Natural killer cell (primary cell): ENCODE results near the gene DGKB. TPM values are rescaled to one million over a fixed set of nuclear protein-coding genes. Genes with fewer than 3 reads are reported as not detected.

Source experiments
- ATAC-seq, 3 donors: fragments of 150-1000 bp in 2 of 3; fragments of 200-7000 bp in 1 of 3; cut with Tn5 transposase; 1 replicate in 1 of 3; 2 replicates in 2 of 3; pipeline ENCODE4 v1.10.0; 2021; ENCODE audit warnings: mild to moderate bottlenecking in 2 of 3, moderate library complexity in 2 of 3
- DNase-seq, 2 donors: peaks; one replicate each; pipeline versions ENCODE4 v3.0.0 to v3.0.0-alpha.2; 2013 to 2021; ENCODE audit warnings: mixed read lengths in 1 of 2
- H3K27ac ChIP-seq: one replicate; pipeline ENCODE4 v1.5.1; 2013; ENCODE audit warnings: mild to moderate bottlenecking, low read length
- H3K27me3 ChIP-seq: one replicate; pipeline ENCODE4 v1.6.1; 2013; ENCODE audit warnings: low read length; ENCODE audit not compliant: control insufficient read depth, insufficient read depth
- H3K36me3 ChIP-seq: one replicate; pipeline ENCODE4 v1.6.1; 2013; ENCODE audit warnings: low read length; ENCODE audit not compliant: control insufficient read depth, insufficient read depth
- H3K4me1 ChIP-seq: one replicate; pipeline ENCODE4 v1.6.1; 2013; ENCODE audit warnings: low read length; ENCODE audit not compliant: control insufficient read depth, insufficient read depth
- H3K4me3 ChIP-seq: one replicate; pipeline ENCODE4 v1.5.1; 2013; ENCODE audit warnings: low read length
- H3K9me3 ChIP-seq: one replicate; pipeline ENCODE4 v1.6.1; 2013; ENCODE audit warnings: low read length; ENCODE audit not compliant: control insufficient read depth, insufficient read depth
- H3K27ac Mint-ChIP-seq, 2 donors: one replicate each; pipeline ENCODE4 v1.8.0; 2022; ENCODE audit warnings: mild to moderate bottlenecking in 2 of 2, mixed read lengths in 2 of 2, moderate library complexity in 1 of 2
- H3K27me3 Mint-ChIP-seq, 2 donors: one replicate each; pipeline ENCODE4 v1.8.0; 2022; ENCODE audit warnings: low read depth in 2 of 2, mixed read lengths in 2 of 2
- H3K36me3 Mint-ChIP-seq: one replicate; pipeline ENCODE4 v1.8.0; 2022; ENCODE audit warnings: mixed read lengths
- H3K4me1 Mint-ChIP-seq, 2 donors: one replicate each; pipeline ENCODE4 v1.8.0; 2022; ENCODE audit warnings: mixed read lengths in 2 of 2
- H3K4me3 Mint-ChIP-seq: one replicate; pipeline ENCODE4 v1.8.0; 2022; ENCODE audit warnings: mild to moderate bottlenecking, moderate library complexity, mixed read lengths
- H3K9me3 Mint-ChIP-seq, 2 donors: one replicate each; pipeline ENCODE4 v1.8.0; 2022; ENCODE audit warnings: mixed read lengths in 2 of 2
- WGBS: methylation state at CpG from one replicate; pipeline ENCODE4 v1.1.7; 2013; ENCODE audit warnings: missing lambda C conversion rate; ENCODE audit not compliant: insufficient coverage; 5-methylcytosine and 5-hydroxymethylcytosine counted together
- intact Hi-C: fragments of 100-400 bp; cut with micrococcal nuclease; formaldehyde crosslinking; loops from one replicate; pipeline ENCODE4 v1.14.2; 2022
- total RNA-seq, 4 donors: library from RNA; stranded (reverse); fragments of 120-200 nt in 1 of 4; gene quantifications; one replicate each; pipeline versions ENCODE4 v1.2.3 to v1.2.4, GENCODE V29; 2013 to 2022
- TF ChIP-seq, protein P1 (sequence below): fragments of 200-600 bp; IDR thresholded peaks from one replicate; pipeline ENCODE4 v1.8.0; 2022; ENCODE audit warnings: antibody characterized with exemption

The DGKB gene
- total RNA-seq, 3 donors from 2014 or later (not counting 1 experiment from before 2014, with no cell fraction given): not detected

DNA sequence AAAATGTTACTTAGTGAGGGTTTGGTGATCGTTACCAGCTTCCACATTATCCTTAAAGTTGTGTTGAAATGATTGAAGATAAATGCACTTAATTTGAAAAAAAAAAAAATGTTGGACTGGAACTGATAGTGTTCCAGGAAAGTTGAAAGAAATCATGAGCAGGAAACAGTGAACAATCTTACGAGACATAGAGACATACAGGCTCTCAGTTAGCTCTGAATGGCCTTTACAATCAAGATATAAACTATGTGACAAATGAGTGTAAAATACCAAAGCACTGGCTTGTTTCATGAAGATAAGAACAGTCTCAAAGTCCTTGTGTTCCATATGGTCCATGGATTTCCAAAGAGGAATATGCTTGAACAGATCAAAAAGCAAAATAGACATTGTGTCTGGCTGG, 483.0 kb downstream of the DGKB start:
- intact Hi-C loops: no loop called here
- DNase-seq (no peak), ATAC-seq (no peak)
- no peak overlapping the region for H3K4me3 Mint-ChIP-seq
- H3K9me3 ChIP-seq: no peaks in the 10 kb centered on the region
- no peaks in the 10 kb centered on the region for H3K4me1 Mint-ChIP-seq
- no peaks in the 10 kb centered on the region for H3K36me3 ChIP-seq
- H3K36me3 Mint-ChIP-seq: no peaks in the 10 kb centered on the region
- no peaks in the 10 kb centered on the region for H3K27me3 Mint-ChIP-seq
- no peaks in the 10 kb centered on the region for H3K27me3 ChIP-seq
- peaks cover 9 to 11% of the 10 kb centered on the region in 2 donors for H3K9me3 Mint-ChIP-seq
- TF ChIP-seq, protein P1, sequence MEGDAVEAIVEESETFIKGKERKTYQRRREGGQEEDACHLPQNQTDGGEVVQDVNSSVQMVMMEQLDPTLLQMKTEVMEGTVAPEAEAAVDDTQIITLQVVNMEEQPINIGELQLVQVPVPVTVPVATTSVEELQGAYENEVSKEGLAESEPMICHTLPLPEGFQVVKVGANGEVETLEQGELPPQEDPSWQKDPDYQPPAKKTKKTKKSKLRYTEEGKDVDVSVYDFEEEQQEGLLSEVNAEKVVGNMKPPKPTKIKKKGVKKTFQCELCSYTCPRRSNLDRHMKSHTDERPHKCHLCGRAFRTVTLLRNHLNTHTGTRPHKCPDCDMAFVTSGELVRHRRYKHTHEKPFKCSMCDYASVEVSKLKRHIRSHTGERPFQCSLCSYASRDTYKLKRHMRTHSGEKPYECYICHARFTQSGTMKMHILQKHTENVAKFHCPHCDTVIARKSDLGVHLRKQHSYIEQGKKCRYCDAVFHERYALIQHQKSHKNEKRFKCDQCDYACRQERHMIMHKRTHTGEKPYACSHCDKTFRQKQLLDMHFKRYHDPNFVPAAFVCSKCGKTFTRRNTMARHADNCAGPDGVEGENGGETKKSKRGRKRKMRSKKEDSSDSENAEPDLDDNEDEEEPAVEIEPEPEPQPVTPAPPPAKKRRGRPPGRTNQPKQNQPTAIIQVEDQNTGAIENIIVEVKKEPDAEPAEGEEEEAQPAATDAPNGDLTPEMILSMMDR: no peak
- H3K27ac ChIP-seq: no peak overlapping the region
- H3K4me1 ChIP-seq: no peaks in the 10 kb centered on the region
- no peak overlapping the region for H3K27ac Mint-ChIP-seq
- 75% methylated on average over 2 of the region's 2 CpGs for WGBS
- no peak overlapping the region for H3K4me3 ChIP-seq

DNA sequence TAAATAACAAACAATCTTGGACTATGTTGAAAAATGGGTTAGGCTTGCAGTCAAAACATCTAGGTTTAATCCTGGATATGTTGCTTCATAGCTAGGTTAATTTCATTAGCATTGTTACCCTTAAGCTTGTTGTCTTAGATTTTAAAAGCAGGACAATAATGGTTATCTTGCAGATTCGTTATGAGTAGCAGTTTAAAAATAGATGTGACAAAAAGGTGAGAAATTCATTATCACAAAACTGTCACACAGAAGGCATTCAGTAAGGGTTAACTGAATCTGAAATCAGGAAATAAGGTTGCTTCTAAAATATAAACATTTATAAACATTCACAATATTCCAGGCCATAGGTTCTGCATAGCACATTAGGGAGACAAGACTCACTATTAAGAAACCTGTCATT, 483.9 kb downstream of the DGKB start:
- no peaks in the 10 kb centered on the region for H3K27me3 ChIP-seq
- Mint-ChIP-seq H3K27me3 (no peaks in the 10 kb centered on the region), H3K4me3 (no peak overlapping the region), H3K9me3 (peaks cover 4 to 5% of the 10 kb centered on the region in 2 donors), H3K36me3 (no peaks in the 10 kb centered on the region), H3K4me1 (no peaks in the 10 kb centered on the region), H3K27ac (no peak overlapping the region)
- H3K4me1 ChIP-seq: no peaks in the 10 kb centered on the region
- no peak overlapping the region for H3K27ac ChIP-seq
- DNase-seq (no peak), ATAC-seq (no peak)
- no peaks in the 10 kb centered on the region for H3K36me3 ChIP-seq
- H3K9me3 ChIP-seq: no peaks in the 10 kb centered on the region
- no CpG with 5 or more reads among the region's 1 CpG for WGBS
- TF ChIP-seq, protein P1: no peak
- intact Hi-C loops: no loop called here
- H3K4me3 ChIP-seq: no peak overlapping the region

DNA sequence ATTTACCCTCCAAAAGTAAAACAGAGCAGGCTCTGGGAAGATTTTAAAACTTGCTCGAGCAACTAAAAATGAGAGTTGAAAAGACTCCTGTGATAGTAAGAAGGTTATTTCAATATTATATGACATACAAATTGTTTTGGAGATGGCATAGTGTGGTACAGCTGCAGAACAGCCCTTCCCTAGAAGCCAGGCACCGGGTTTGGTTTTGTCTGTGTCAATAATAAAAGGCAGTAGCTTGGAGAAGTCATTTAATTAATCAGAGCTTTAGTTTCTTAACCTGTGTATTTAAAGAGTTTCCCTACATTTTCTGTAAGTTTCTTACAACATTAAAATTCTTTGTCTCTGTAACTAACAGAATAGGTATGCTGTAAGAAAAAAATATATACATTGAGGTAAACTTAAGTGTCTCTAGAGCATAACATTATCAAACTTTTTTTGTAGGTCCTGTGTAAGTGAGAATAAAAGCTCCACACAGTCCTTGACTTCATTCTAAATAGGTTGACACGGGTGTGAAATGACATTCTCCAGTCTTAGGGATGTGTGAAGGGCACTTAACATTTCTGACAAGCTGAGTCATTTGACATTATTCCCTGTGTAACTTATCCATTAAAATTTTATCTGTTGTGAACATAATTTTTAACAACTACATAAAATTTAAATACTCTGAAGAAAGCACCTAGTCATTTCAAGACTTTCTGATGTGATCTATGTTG, 488.1 kb downstream of the DGKB start:
- Mint-ChIP-seq H3K4me3 (no peak overlapping the region), H3K36me3 (no peaks in the 10 kb centered on the region), H3K27me3 (no peaks in the 10 kb centered on the region), H3K27ac (no peak overlapping the region), H3K9me3 (peaks cover 10 to 16% of the 10 kb centered on the region in 2 donors), H3K4me1 (no peaks in the 10 kb centered on the region)
- DNase-seq (no peak), ATAC-seq (no peak)
- no peak overlapping the region for H3K4me3 ChIP-seq
- no peaks in the 10 kb centered on the region for H3K4me1 ChIP-seq
- H3K9me3 ChIP-seq: no peaks in the 10 kb centered on the region
- no peaks in the 10 kb centered on the region for H3K36me3 ChIP-seq
- H3K27ac ChIP-seq: no peak overlapping the region
- WGBS: 86% methylated on average over 1 of the region's 3 CpGs
- intact Hi-C loops: no loop called here
- TF ChIP-seq, protein P1: no peak
- no peaks in the 10 kb centered on the region for H3K27me3 ChIP-seq
